IMR-90 (cell line): ENCODE measurements around the gene PTEN. TPM values are rescaled to one million over a fixed set of nuclear protein-coding genes. Genes with fewer than 3 reads are reported as not detected.

ENCODE experiments used
- ATAC-seq: fragments of 200-7000 bp; cut with Tn5 transposase; 2 replicates; pipeline ENCODE4 v1.9.1; 2020; ENCODE audit warnings: low read depth, mild to moderate bottlenecking, moderate library complexity
- BruUV-seq: library from RNA; stranded (reverse); fragments of 400-500 nt; replicated peaks from 2 replicates; lab custom pipeline; 2021; lab: Mats Ljungman, UMichigan
- CTCF ChIA-PET: fragments of 300-600 bp; formaldehyde crosslinking; extraction: SDS; loops from one replicate; lab custom pipeline; 2021; ENCODE audit warnings: antibody characterized with exemption; lab: Yijun Ruan, JAX
- POLR2A ChIA-PET: fragments of 300-600 bp; sonication (Branson Sonifier 250); formaldehyde crosslinking; loops from one replicate; lab custom pipeline; 2022; ENCODE audit warnings: antibody characterized with exemption; ENCODE audit not compliant: unreplicated experiment; lab: Charles Lee
- DNase-seq: peaks from one replicate; pipeline ENCODE4 v3.0.0; 2013
- H2AFZ ChIP-seq: replicated peaks from 2 replicates; pipeline ENCODE3; 2013; ENCODE audit warnings: low read length, mild to moderate bottlenecking; ENCODE audit not compliant: poor library complexity
- H2AK5ac ChIP-seq: 2 replicates; pipeline ENCODE4 v1.6.1; 2013; ENCODE audit warnings: low read depth, low read length, inconsistent platforms
- H2AK9ac ChIP-seq: replicated peaks from 2 replicates; pipeline ENCODE3; 2013; ENCODE audit warnings: mild to moderate bottlenecking, low read depth, low read length, moderate library complexity; ENCODE audit not compliant: poor library complexity
- H2BK120ac ChIP-seq: 2 replicates; pipeline ENCODE4 v1.6.1; 2013; ENCODE audit warnings: low read depth, low read length, inconsistent platforms
- H2BK15ac ChIP-seq: 3 replicates; pipeline ENCODE4 v1.6.1; 2013; ENCODE audit warnings: low read depth, low read length, inconsistent platforms
- H2BK20ac ChIP-seq: 2 replicates; pipeline ENCODE4 v1.6.1; 2013; ENCODE audit warnings: low read depth, mild to moderate bottlenecking, inconsistent platforms, low read length, moderate library complexity
- H2BK5ac ChIP-seq: 2 replicates; pipeline ENCODE4 v1.6.1; 2013; ENCODE audit warnings: mild to moderate bottlenecking, low read depth, low read length, inconsistent platforms; ENCODE audit not compliant: poor library complexity, severe bottlenecking
- H3K14ac ChIP-seq: replicated peaks from 2 replicates; pipeline ENCODE4 v1.6.1; 2013; ENCODE audit warnings: low read depth, low read length, inconsistent platforms
- H3K18ac ChIP-seq: 2 replicates; pipeline ENCODE4 v1.6.1; 2013; ENCODE audit warnings: low read depth, low read length, control low read depth
- H3K23ac ChIP-seq: 2 replicates; pipeline ENCODE4 v1.6.1; 2013; ENCODE audit warnings: low read depth, low read length, inconsistent platforms
- H3K27ac ChIP-seq: 2 replicates; pipeline ENCODE4 v1.5.1; 2013; ENCODE audit warnings: mild to moderate bottlenecking, control low read depth, low read length; ENCODE audit not compliant: insufficient read depth
- H3K27me3 ChIP-seq: 2 replicates; pipeline ENCODE4 v1.6.1; 2013; ENCODE audit warnings: low read length; ENCODE audit not compliant: control insufficient read depth, insufficient read depth
- H3K36me3 ChIP-seq: 2 replicates; pipeline ENCODE4 v1.6.1; 2013; ENCODE audit warnings: low read length, mixed read lengths; ENCODE audit not compliant: control insufficient read depth, insufficient read depth
- H3K4ac ChIP-seq: 2 replicates; pipeline ENCODE4 v1.6.1; 2013; ENCODE audit warnings: low read depth, low read length, inconsistent platforms
- H3K4me1 ChIP-seq: 2 replicates; pipeline ENCODE4 v1.6.1; 2013; ENCODE audit warnings: low read length, mixed read lengths; ENCODE audit not compliant: control insufficient read depth, insufficient read depth
- H3K4me2 ChIP-seq: 2 replicates; pipeline ENCODE4 v1.6.1; 2013; ENCODE audit warnings: low read depth, mild to moderate bottlenecking, control low read depth, low read length, moderate library complexity
- H3K4me3 ChIP-seq: 2 replicates; pipeline ENCODE4 v1.5.1; 2013; ENCODE audit warnings: low read depth, mild to moderate bottlenecking, control low read depth, low read length, moderate library complexity; ENCODE audit not compliant: insufficient read depth
- H3K56ac ChIP-seq: 2 replicates; pipeline ENCODE4 v1.6.1; 2013; ENCODE audit warnings: low read length, inconsistent platforms; ENCODE audit not compliant: insufficient read depth; ENCODE audit errors: extremely low read depth
- H3K79me1 ChIP-seq, 2 experiments: 2 replicates each; pipeline ENCODE4 v1.6.1; 2013; ENCODE audit warnings: low read length in 2 of 2, inconsistent platforms in 1 of 2, low read depth in 1 of 2
- H3K9ac ChIP-seq: 2 replicates; pipeline ENCODE4 v1.6.1; 2013; ENCODE audit warnings: low read depth, low read length, control low read depth
- H3K9me1 ChIP-seq: 2 replicates; pipeline ENCODE4 v1.6.1; 2013; ENCODE audit warnings: low read length, inconsistent platforms; ENCODE audit not compliant: insufficient read depth
- H3K9me3 ChIP-seq: 2 replicates; pipeline ENCODE4 v1.6.1; 2013; ENCODE audit warnings: low read length; ENCODE audit not compliant: control insufficient read depth, insufficient read depth
- H4K20me1 ChIP-seq: 2 replicates; pipeline ENCODE4 v1.6.1; 2013; ENCODE audit warnings: low read length, inconsistent platforms; ENCODE audit not compliant: insufficient read depth
- H4K5ac ChIP-seq: 2 replicates; pipeline ENCODE4 v1.6.1; 2013; ENCODE audit warnings: mild to moderate bottlenecking, low read depth, low read length, control low read depth
- H4K8ac ChIP-seq, 2 experiments: 2 replicates each; pipeline ENCODE4 v1.6.1; 2013; ENCODE audit warnings: low read depth in 2 of 2, low read length in 2 of 2, control low read depth in 1 of 2, inconsistent platforms in 1 of 2
- H4K91ac ChIP-seq: 2 replicates; pipeline ENCODE4 v1.6.1; 2013; ENCODE audit warnings: low read depth, low read length, inconsistent platforms; ENCODE audit not compliant: insufficient read depth
- BHLHE40 ChIP-seq: fragments of 150-350 bp; IDR thresholded peaks from 2 replicates; pipeline ENCODE4 v1.6.1; 2016; ENCODE audit warnings: mild to moderate bottlenecking, low read depth, low read length
- CHD1 ChIP-seq: IDR thresholded peaks from 2 replicates; pipeline ENCODE4 v1.6.1; 2012; ENCODE audit warnings: low read depth, low read length, improper control_type of control experiment
- ELK1 ChIP-seq: fragments of 150-350 bp; IDR thresholded peaks from 2 replicates; pipeline ENCODE4 v1.6.1; 2016; ENCODE audit warnings: low read depth, mild to moderate bottlenecking, low read length, moderate library complexity, borderline replicate concordance
- FOS ChIP-seq: fragments of 150-350 bp; IDR thresholded peaks from 2 replicates; pipeline ENCODE4 v1.6.1; 2016; ENCODE audit warnings: low read depth, low read length
- MAFK ChIP-seq: IDR thresholded peaks from 2 replicates; pipeline ENCODE4 v1.6.1; 2012; ENCODE audit warnings: low read depth, low read length, improper control_type of control experiment
- MAZ ChIP-seq: IDR thresholded peaks from 2 replicates; pipeline ENCODE4 v1.6.1; 2012; ENCODE audit warnings: low read depth, mild to moderate bottlenecking, low read length, improper control_type of control experiment, moderate library complexity, borderline replicate concordance
- MXI1 ChIP-seq: IDR thresholded peaks from 2 replicates; pipeline ENCODE4 v1.6.1; 2012; ENCODE audit warnings: low read depth, mild to moderate bottlenecking, low read length, moderate library complexity, borderline replicate concordance
- NFE2L2 ChIP-seq: fragments of 150-350 bp; IDR thresholded peaks from 2 replicates; pipeline ENCODE4 v1.6.1; 2016; ENCODE audit warnings: low read depth, mild to moderate bottlenecking, low read length
- POLR2A ChIP-seq: IDR thresholded peaks from 2 replicates; pipeline ENCODE4 v1.6.1; 2012; ENCODE audit warnings: mild to moderate bottlenecking, low read depth, low read length
- RAD21 ChIP-seq: IDR thresholded peaks from 2 replicates; pipeline ENCODE4 v1.6.1; 2012; ENCODE audit warnings: low read length, improper control_type of control experiment
- RCOR1 ChIP-seq: IDR thresholded peaks from 2 replicates; pipeline ENCODE4 v1.6.1; 2012; ENCODE audit warnings: mild to moderate bottlenecking, low read length, improper control_type of control experiment; ENCODE audit not compliant: insufficient replicate concordance
- RFX5 ChIP-seq: IDR thresholded peaks from 2 replicates; pipeline ENCODE4 v1.8.0; 2012; ENCODE audit warnings: low read depth, mild to moderate bottlenecking, low read length, moderate library complexity
- SMC3 ChIP-seq: fragments of 150-350 bp; IDR thresholded peaks from 2 replicates; pipeline ENCODE4 v1.6.1; 2016; ENCODE audit warnings: low read depth, mild to moderate bottlenecking, antibody characterized with exemption, low read length, moderate library complexity
- USF2 ChIP-seq: fragments of 150-350 bp; IDR thresholded peaks from 2 replicates; pipeline ENCODE4 v1.6.1; 2017; ENCODE audit warnings: mild to moderate bottlenecking, antibody characterized with exemption, low read length, low read depth
- WGBS, 2 experiments: methylation state at CpG; one replicate each; pipeline versions ENCODE4 v1.1.5 to v1.1.7; 2013; ENCODE audit warnings: missing lambda C conversion rate in 2 of 2; ENCODE audit not compliant: insufficient read length in 1 of 2; ENCODE audit errors: extremely low coverage in 2 of 2; 5-methylcytosine and 5-hydroxymethylcytosine counted together
- dilution Hi-C: fragments of 300-500 bp; cut with HindIII; formaldehyde crosslinking; loops from one replicate; pipeline ENCODE4 v1.14.3; 2018; ENCODE audit warnings: low sequenced_read_pairs; ENCODE audit not compliant: unreplicated experiment
- in situ Hi-C: fragments of 300-500 bp; cut with MboI; formaldehyde crosslinking; loops from 3 replicates; pipeline ENCODE4 v1.14.3; 2019; ENCODE audit warnings: low sequenced_read_pairs, inconsistent platforms, mixed read lengths
- intact Hi-C: fragments of 100-400 bp; cut with micrococcal nuclease; formaldehyde crosslinking; loops from 2 replicates; pipeline ENCODE4 v1.10.0; 2022
- polyA plus RNA-seq, 3 experiments: library from polyadenylated mRNA; depleted of rRNA; stranded (reverse); fragments of >200 nt; gene quantifications; 2 replicates each; pipeline ENCODE4 v1.2.3, GENCODE V29; 2012; ENCODE audit warnings: low replicate concordance in 1 of 3
- total RNA-seq: library from RNA; depleted of rRNA; stranded (reverse); fragments of >200 nt; gene quantifications from 2 replicates; pipeline ENCODE4 v1.2.3, GENCODE V29; 2012
- TF ChIP-seq, protein P1 (sequence below): conservative IDR thresholded peaks from 2 replicates; pipeline ENCODE4 v1.5.1; 2012; ENCODE audit warnings: mild to moderate bottlenecking, low read depth, low read length, improper control_type of control experiment

Gene PTEN
- total and polyA plus RNA-seq, 2 of the 4 experiments (the other 2 are of a cell fraction): 12.0 to 38.9 TPM

- H2AK5ac ChIP-seq: no peak overlapping the region
- dilution Hi-C loops: no loop called here
- H3K14ac ChIP-seq: no peak overlapping the region
- no CpG with 5 or more reads among the region's 2 CpGs for WGBS, 2 experiments
- no peak overlapping the region for H3K4me3 ChIP-seq
- intact Hi-C loops: no loop called here
- H2AK9ac ChIP-seq: no peak overlapping the region
- no peak overlapping the region for H2BK20ac ChIP-seq
- no peak overlapping the region for H3K56ac ChIP-seq
- H3K18ac ChIP-seq: no peak overlapping the region
- DNase-seq (no peak), ATAC-seq (no peak)
- H2BK5ac ChIP-seq: no peak overlapping the region
- peaks cover 22 to 67% of the 10 kb centered on the region in 2 experiments for H3K79me1 ChIP-seq
- peaks cover 15% of the 10 kb centered on the region for H3K36me3 ChIP-seq
- CTCF ChIA-PET: no interaction called here
- no peak overlapping the region for H3K27ac ChIP-seq
- H2BK120ac ChIP-seq: no peak overlapping the region
- no peak overlapping the region for H3K9ac ChIP-seq
- no peak overlapping the region for H3K23ac ChIP-seq
- peaks cover 2% of the 10 kb centered on the region for H3K9me3 ChIP-seq
- H4K5ac ChIP-seq: no peak overlapping the region
- no peaks in the 10 kb centered on the region for H3K4me1 ChIP-seq
- H2AFZ ChIP-seq: no peak overlapping the region
- no peak overlapping the region for H3K4ac ChIP-seq
- peaks cover 53% of the 10 kb centered on the region for H4K20me1 ChIP-seq
- no peak overlapping the region for H3K4me2 ChIP-seq
- no peak overlapping the region for H4K8ac ChIP-seq
- in situ Hi-C loops: no loop called here
- TF ChIP-seq RAD21 (no peak), RFX5 (no peak), BHLHE40 (no peak), NFE2L2 (no peak), MAFK (no peak), MAZ (no peak), POLR2A (no peak), SMC3 (no peak), USF2 (no peak), ELK1 (no peak), CHD1 (no peak), FOS (no peak), RCOR1 (no peak), MXI1 (no peak)
- TF ChIP-seq, protein P1, sequence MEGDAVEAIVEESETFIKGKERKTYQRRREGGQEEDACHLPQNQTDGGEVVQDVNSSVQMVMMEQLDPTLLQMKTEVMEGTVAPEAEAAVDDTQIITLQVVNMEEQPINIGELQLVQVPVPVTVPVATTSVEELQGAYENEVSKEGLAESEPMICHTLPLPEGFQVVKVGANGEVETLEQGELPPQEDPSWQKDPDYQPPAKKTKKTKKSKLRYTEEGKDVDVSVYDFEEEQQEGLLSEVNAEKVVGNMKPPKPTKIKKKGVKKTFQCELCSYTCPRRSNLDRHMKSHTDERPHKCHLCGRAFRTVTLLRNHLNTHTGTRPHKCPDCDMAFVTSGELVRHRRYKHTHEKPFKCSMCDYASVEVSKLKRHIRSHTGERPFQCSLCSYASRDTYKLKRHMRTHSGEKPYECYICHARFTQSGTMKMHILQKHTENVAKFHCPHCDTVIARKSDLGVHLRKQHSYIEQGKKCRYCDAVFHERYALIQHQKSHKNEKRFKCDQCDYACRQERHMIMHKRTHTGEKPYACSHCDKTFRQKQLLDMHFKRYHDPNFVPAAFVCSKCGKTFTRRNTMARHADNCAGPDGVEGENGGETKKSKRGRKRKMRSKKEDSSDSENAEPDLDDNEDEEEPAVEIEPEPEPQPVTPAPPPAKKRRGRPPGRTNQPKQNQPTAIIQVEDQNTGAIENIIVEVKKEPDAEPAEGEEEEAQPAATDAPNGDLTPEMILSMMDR: no peak
- BruUV-seq: no TSS peak
- no peaks in the 10 kb centered on the region for H3K27me3 ChIP-seq
- H3K9me1 ChIP-seq: peaks cover 3% of the 10 kb centered on the region
- H2BK15ac ChIP-seq: no peak overlapping the region
- H4K91ac ChIP-seq: no peak overlapping the region
- POLR2A ChIA-PET: no interaction called here
Measured at GRCh38 chr10:87886635-87887034, 23.2 kb downstream of the PTEN start.
